CD4-positive, alpha-beta T cell treated with Interleukin-6 for 4 hours (primary cell): Measurements from ENCODE around the gene TMEM18.
"Not testable (repeated sequence)": the region's sequence is repeated elsewhere in the genome, so short reads cannot be mapped to it uniquely, and the experiment has no call there.

Source experiments
- DNase-seq: peaks from one replicate; pipeline ENCODE4 v3.0.0-alpha.2; 2020; ENCODE audit warnings: mixed read lengths

Gene TMEM18

DNA sequence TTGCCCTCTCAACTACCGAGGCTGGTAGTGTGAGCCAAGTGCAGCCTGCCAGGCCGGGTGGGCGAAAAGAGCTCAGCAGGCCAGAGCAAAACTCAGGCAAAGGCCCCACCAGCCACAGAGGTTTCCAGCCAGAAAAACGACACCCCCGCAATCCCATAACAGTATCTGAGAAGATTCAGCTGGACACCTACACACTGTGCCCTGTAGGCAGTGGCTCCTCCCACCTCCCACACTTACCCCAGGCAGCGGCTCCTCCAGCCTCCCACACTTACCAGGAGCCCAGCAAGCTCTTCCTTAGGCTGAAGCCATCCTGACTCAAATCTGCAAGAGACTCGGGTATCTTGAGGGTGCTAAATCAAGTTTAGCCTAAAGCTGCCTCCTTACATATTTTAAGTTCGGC lies 15.6 kb upstream of the TMEM18 start:
- no peak for DNase-seq

DNA sequence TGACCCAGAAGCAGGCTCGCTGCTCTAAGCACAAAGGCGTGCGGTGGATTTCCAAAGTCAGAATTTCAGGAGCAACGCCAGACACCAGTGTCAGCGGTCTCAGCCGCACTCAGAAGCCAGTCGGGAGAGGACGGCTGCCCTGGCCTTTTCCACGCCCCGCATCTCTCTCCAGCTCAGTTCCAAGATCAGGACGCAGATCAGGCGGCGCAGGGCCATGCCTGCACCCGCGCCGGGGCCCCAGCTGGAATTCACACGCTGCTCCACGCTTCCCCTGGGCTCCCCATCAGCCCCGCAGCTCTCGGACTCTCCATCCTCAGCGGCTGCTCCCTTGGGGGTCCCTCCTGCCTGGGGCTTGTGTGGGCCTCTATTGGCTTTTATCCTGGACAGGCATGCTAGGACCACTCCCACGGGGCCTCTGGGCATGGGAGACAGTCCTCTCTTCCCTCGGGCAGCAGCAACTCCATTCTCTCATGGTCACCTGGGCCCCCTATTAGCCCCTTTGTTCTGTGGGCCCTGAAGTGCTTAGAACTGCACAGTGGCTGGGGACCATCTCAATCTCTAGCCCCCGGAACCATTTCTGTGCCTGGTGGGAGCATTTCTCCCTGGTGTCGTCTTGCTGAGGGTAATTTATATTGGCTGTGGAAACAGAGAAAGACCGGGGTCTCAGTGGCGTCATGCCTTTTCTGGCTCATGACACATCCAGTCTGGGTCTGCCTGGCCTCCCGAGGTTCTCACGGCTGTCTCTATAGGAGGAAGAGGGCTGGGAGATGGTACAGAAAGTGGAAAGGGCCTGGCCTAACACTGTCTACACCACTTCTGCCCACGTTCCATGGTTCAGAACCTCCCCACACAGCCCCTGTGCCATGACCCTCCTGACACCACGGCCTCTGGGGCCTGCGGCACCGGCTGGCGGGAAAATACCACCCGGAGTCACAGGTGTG lies 14.9 kb upstream of the TMEM18 start:
- DNase-seq = no peak

DNA sequence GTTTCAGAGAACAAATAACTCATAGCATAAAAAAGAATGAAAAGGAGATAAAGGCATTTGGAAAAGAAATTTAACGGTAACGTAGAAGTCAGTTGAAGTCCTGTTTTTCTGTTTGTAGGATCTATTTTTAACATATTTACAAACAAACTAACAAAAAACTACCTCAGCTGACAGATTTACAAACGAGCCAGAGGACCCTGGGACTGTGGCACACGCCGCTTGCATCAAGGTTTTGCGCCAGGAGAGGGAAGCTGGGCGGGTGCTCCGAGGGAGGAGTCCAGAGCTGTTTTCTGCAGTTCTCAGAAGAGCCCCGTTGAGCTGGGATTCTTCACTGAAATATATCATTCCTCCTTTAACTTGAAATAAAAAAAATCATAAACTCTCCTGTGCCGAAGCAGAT lies 13.6 kb upstream of the TMEM18 start:
- DNase-seq = no peak

GRCh38 chr2:689877-690510 lies 12.8 kb upstream of the TMEM18 start:
- DNase-seq = no peak

DNA sequence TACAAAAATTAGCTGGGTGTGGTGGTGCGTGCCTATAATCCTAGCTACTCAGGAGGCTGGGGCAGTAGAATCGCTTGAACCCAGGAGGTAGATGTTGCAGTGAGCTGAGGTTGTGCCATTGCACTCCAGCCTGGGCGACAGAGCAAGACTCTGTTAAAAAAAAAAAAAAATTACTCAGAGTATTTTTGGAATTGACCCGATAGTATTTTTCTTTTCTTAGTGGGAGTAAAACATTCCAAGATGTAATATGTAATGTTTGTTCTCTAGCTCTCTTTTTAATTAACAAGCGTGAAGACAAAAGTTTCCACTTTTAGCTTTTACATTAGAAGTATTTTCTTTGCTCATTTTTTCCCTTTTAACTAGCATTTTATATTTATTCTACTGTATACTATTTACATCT lies 12.0 kb upstream of the TMEM18 start:
- no peak for DNase-seq

DNA sequence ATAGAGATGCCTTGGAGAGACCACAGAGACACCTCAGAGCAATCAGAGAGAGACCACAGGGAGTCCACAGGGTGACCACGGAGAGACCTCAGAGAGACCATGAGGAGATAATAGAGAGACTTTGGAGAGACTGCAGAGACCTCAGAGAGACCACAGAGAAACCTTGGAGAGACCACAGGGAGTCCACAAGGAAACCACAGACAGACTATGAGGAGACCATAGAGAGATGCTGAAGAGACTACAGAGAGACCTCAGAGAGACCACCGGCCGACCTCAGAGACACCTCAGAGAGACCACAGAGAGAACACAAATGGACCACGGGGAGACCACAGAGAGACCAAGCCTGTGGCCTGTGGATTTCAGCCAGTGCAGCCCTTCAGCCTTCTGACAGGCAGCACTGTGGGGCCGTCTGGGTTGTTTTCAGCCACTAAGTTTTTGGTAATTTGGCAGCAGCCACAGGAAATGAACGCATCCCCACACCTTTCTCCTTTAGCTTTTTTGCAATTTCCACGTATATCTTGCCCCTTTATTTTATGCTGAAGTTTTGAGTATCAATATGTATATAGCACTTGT lies 11.4 kb upstream of the TMEM18 start:
- no peak for DNase-seq

GRCh38 chr2:685421-685820 lies 8.2 kb upstream of the TMEM18 start:
- DNase-seq = no peak

DNA sequence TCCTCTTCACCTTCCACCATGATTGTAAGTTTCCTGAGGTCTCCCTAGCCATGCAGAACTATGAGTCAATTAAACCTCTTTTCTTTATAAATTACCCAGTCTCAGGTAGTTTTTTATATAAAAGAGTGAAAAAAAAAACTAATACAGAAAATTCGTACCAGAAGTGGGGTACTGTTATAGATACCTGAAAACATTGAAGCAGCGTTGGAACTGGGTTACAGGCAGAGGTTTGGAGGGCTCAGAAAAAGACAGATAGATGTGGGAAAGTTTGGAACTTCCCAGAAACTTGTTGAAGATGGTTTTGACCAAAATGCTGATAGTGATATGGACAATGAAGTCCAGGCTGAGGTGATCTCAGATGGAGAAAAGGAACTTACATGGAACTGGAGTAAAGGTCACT lies 7.7 kb upstream of the TMEM18 start:
- DNase-seq = not testable (repeated sequence)

DNA sequence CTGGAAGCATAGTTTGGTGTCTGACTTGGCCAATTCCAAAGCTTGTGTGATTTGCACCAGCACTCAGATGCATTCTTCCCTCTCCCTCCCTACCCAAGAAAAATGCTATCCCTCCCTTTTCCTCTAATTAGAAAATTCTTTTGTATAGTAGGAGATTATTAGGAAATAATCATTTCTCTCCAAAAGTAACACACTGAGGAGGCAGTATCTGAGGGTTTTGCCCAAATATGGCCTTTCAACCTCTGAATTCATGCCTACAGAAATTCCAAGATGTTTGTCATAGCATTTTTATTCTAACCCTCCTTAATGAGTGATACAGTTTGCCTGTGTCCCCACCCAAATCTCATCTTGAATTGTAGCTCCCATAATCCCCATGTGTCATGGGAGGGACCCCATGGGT lies 5.0 kb upstream of the TMEM18 start:
- no peak for DNase-seq

- DNase-seq = no peak
These were observed 4.1 kb upstream of the TMEM18 start for GRCh38 chr2:681312-681711.

- no peak for DNase-seq
These were observed 3.3 kb upstream of the TMEM18 start for GRCh38 chr2:680496-680895.

- no peak for DNase-seq
These were observed 1.8 kb upstream of the TMEM18 start for GRCh38 chr2:678964-679363.

GRCh38 chr2:677959-678550 lies 849 bp upstream of the TMEM18 start:
- DNase-seq = no peak

GRCh38 chr2:676647-677055 lies 555 bp downstream of the TMEM18 start:
- DNase-seq = peak; percentile 98

- DNase-seq = no peak
These were observed 1.1 kb downstream of the TMEM18 start for GRCh38 chr2:675982-676646.

GRCh38 chr2:675460-675859 lies 1.7 kb downstream of the TMEM18 start:
- DNase-seq = no peak

DNA sequence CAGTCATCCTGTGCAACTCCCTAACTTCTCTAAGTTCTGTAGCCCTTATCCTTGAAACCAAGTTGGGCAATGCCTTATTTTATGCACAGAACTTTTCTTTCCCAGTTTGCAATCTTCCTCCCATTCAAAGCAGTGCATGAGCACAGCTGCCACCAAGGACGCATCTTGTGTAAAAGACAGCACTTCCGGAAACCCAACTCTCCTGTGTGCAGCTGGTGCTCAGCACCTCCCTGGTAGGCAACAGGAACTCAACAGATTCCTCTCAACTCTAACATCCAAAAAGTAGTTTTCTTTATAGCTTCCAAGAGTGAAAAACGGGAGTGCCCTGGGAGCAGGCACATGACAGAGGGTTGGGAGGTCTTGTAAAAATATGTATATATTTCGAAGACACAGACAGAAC lies 2.2 kb downstream of the TMEM18 start:
- DNase-seq = no peak

- DNase-seq = no peak
These were observed 2.8 kb downstream of the TMEM18 start for GRCh38 chr2:674321-674985.

- DNase-seq = no peak
These were observed 3.4 kb downstream of the TMEM18 start for GRCh38 chr2:673615-674320.

GRCh38 chr2:673016-673415 lies 4.2 kb downstream of the TMEM18 start:
- DNase-seq = no peak

DNA sequence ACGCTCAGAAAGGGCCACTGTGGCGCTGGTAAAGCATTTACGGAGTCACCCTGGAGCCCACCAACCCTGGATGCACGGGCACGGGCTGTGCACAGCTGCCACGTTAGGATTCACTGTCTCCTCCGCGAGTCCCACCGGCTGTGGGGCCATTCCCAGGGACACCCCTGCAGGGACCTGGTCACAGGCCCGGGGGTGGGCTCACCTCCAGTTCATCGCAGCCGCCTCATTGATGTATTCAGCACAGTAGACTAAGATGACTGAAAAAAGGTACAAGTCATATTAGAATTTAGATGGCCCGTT lies 4.7 kb downstream of the TMEM18 start:
- DNase-seq = no peak
